OCI-LY7 (cell line): Measurements from ENCODE around the gene SCRN3. TPM values are rescaled to one million over a fixed set of nuclear protein-coding genes. Genes with fewer than 3 reads are reported as not detected.
"Not testable (repeated sequence)": the region's sequence is repeated elsewhere in the genome, so short reads cannot be mapped to it uniquely, and the experiment has no call there.

Experiments used
- BruUV-seq: library from RNA; stranded (reverse); fragments of 400-500 nt; replicated peaks from 2 replicates; lab custom pipeline; 2021; lab: Mats Ljungman, UMichigan
- CTCF ChIA-PET: fragments of 300-600 bp; sonication (Branson Sonifier 250); formaldehyde crosslinking; loops from one replicate; lab custom pipeline; 2022; ENCODE audit warnings: antibody characterized with exemption; ENCODE audit not compliant: unreplicated experiment; lab: Charles Lee
- POLR2A ChIA-PET: fragments of 300-600 bp; sonication (Branson Sonifier 250); formaldehyde crosslinking; loops from one replicate; lab custom pipeline; 2022; ENCODE audit warnings: antibody characterized with exemption; lab: Charles Lee
- DNase-seq: peaks from one replicate; pipeline ENCODE4 v3.0.0-alpha.2; 2015; ENCODE audit warnings: low spot score
- H2AFZ ChIP-seq: fragments of 200-600 bp; sonication (generic), shearing (Covaris generic); 2 replicates; pipeline ENCODE4 v1.6.1; 2014; ENCODE audit warnings: mild to moderate bottlenecking, antibody characterized with exemption, low read length, moderate library complexity
- H3K27ac ChIP-seq: fragments of 200-600 bp; sonication (generic); 2 replicates; pipeline ENCODE4 v1.5.1; 2014; ENCODE audit warnings: mixed run types, low read depth, mild to moderate bottlenecking, moderate library complexity, low read length, inconsistent platforms; ENCODE audit not compliant: poor library complexity, severe bottlenecking
- H3K36me3 ChIP-seq: fragments of 200-600 bp; sonication (generic); 2 replicates; pipeline ENCODE4 v1.6.1; 2014; ENCODE audit warnings: mild to moderate bottlenecking, antibody characterized with exemption, low read length, moderate library complexity, mixed read lengths; ENCODE audit not compliant: insufficient read depth
- H3K4me1 ChIP-seq: fragments of 200-600 bp; sonication (generic); 2 replicates; pipeline ENCODE4 v1.5.1; 2014; ENCODE audit warnings: mild to moderate bottlenecking, low read length; ENCODE audit not compliant: insufficient read depth, poor library complexity, severe bottlenecking
- H3K4me2 ChIP-seq: fragments of 200-600 bp; sonication (generic); 2 replicates; pipeline ENCODE4 v1.6.1; 2014; ENCODE audit warnings: mild to moderate bottlenecking, low read length
- H3K4me3 ChIP-seq: fragments of 200-600 bp; sonication (generic); 2 replicates; pipeline ENCODE4 v1.5.1; 2014; ENCODE audit warnings: mild to moderate bottlenecking, low read depth, low read length; ENCODE audit not compliant: poor library complexity, severe bottlenecking
- H3K79me2 ChIP-seq: fragments of 200-600 bp; sonication (generic); 2 replicates; pipeline ENCODE4 v1.6.1; 2016; ENCODE audit warnings: low read depth, mild to moderate bottlenecking, low read length, moderate library complexity, mixed read lengths; ENCODE audit not compliant: insufficient read depth
- H3K9me2 ChIP-seq: fragments of 200-600 bp; sonication (generic); 2 replicates; pipeline ENCODE4 v1.6.1; 2016; ENCODE audit warnings: mild to moderate bottlenecking, low read length, mixed read lengths; ENCODE audit not compliant: insufficient read depth
- H3K9me3 ChIP-seq: fragments of 200-600 bp; sonication (generic); 2 replicates; pipeline ENCODE4 v1.6.1; 2014; ENCODE audit warnings: mild to moderate bottlenecking, mixed run types, low read length, mixed read lengths
- H4K20me1 ChIP-seq: fragments of 200-600 bp; sonication (generic); 2 replicates; pipeline ENCODE4 v1.6.1; 2014; ENCODE audit warnings: mild to moderate bottlenecking, antibody characterized with exemption, low read length, moderate library complexity, mixed read lengths; ENCODE audit not compliant: insufficient read depth
- CTCF ChIP-seq: fragments of 200-600 bp; sonication (generic); conservative IDR thresholded peaks from 2 replicates; pipeline ENCODE4 v1.5.1; 2014; ENCODE audit warnings: mild to moderate bottlenecking, antibody characterized with exemption, low read length, moderate library complexity, mixed read lengths
- EZH2phosphoT487 ChIP-seq: fragments of 200-600 bp; sonication (generic); IDR thresholded peaks from 2 replicates; pipeline ENCODE4 v1.6.1; 2018; ENCODE audit warnings: low read depth, borderline replicate concordance, mild to moderate bottlenecking, mixed run types, antibody characterized with exemption, low read length, moderate library complexity, mixed read lengths
- intact Hi-C: fragments of 100-400 bp; cut with micrococcal nuclease; formaldehyde crosslinking; loops from one replicate; pipeline ENCODE4 v1.10.0; 2022; ENCODE audit not compliant: unreplicated experiment
- total RNA-seq, 2 experiments: library from RNA; depleted of rRNA in 1 of 2; stranded (reverse); fragments of >200 nt in 1 of 2; shearing (Covaris generic) in 1 of 2; gene quantifications; 2 replicates each; pipeline ENCODE4 v1.2.3, GENCODE V29; 2014 to 2022

The SCRN3 gene
- total RNA-seq, 2 experiments from 2014 or later, result 6.1 to 10.6 TPM

DNA sequence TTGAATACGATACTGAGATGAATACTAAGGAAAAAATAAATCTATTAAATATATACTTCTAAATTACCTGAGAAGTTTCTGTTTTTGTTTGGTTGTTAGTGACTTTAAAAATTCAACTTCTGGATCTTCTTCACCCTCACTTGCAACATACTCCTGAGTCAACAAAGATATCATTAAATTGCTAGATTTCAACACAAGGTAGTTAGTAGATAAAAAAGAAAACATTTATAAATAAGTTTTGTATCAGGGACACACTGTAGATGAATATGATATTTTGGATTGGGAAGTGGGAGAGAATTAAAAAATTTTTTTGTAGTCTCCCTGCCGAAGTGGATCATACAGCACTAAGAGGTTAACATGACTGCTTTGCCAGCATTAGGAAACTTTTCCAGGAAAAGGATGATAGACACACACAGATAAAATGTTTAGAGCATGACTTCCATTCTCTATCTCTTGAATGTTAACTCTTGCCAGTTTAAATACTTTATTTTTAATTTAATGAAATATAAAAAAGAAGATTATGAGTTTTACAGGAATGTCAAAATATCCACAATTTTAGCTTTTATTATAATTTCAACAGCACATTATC lies 44.8 kb upstream of the SCRN3 start:
- TF ChIP-seq CTCF, result no peak
- TF ChIP-seq EZH2phosphoT487, result no peak
- ChIA-PET POLR2A (interaction anchor here (0.8 to 1.2 kb wide), 4 partner anchors 15 to 279 kb away, joined by 3 read pairs; partner anchors contain the start of gene SP9), CTCF (interaction anchor here (0.9 kb wide), 1 partner anchor 44 kb away, joined by 3 read pairs; the partner anchor contains the start of gene SCRN3)
- no TSS peak for BruUV-seq
- Histone ChIP-seq H3K79me2 (no peaks in the 10 kb centered on the region), H3K4me2 (no peak overlapping the region), H3K9me2 (no peaks in the 10 kb centered on the region), H3K9me3 (no peaks in the 10 kb centered on the region), H3K27ac (no peak overlapping the region), H3K4me3 (no peak overlapping the region), H2AFZ (no peak overlapping the region), H3K36me3 (0 out of 2 replicates have a peak, but pooled peaks cover 8% of the 10 kb centered on the region), H3K4me1 (no peaks in the 10 kb centered on the region), H4K20me1 (no peaks in the 10 kb centered on the region)
- intact Hi-C loops, result no loop called here
- no peak for DNase-seq

DNA sequence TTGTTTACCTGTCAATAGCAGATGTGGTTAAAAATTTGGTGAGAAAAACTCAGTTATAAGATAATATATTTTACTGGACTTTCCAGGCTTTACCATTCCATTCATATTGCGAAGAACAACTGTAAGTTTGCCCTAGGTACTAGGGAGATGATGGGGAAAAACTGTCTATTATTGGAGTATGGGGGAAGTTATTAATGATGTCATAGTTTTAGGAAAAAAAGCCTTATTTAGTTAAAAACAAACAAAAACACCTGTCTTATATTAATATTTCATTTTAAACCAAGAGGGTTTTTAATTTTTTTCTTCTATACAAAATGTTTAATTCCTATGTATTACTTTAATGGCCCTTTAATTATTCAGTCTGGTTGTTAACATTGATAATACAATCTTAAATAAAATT lies 42.5 kb upstream of the SCRN3 start:
- intact Hi-C loops, result no loop called here
- no TSS peak for BruUV-seq
- ChIA-PET CTCF (no interaction called here), POLR2A (no interaction called here)
- TF ChIP-seq EZH2phosphoT487 (no peak), CTCF (no peak)
- no peak for DNase-seq
- H3K4me2 ChIP-seq, result no peak overlapping the region
- H4K20me1 ChIP-seq, result no peaks in the 10 kb centered on the region
- no peak overlapping the region for H2AFZ ChIP-seq
- H3K9me3 ChIP-seq, result no peaks in the 10 kb centered on the region
- no peaks in the 10 kb centered on the region for H3K79me2 ChIP-seq
- no peak overlapping the region for H3K4me3 ChIP-seq
- 0 out of 2 replicates have a peak, but pooled peaks cover 8% of the 10 kb centered on the region for H3K36me3 ChIP-seq
- no peaks in the 10 kb centered on the region for H3K9me2 ChIP-seq
- H3K4me1 ChIP-seq, result no peaks in the 10 kb centered on the region
- H3K27ac ChIP-seq, result no peak overlapping the region

DNA sequence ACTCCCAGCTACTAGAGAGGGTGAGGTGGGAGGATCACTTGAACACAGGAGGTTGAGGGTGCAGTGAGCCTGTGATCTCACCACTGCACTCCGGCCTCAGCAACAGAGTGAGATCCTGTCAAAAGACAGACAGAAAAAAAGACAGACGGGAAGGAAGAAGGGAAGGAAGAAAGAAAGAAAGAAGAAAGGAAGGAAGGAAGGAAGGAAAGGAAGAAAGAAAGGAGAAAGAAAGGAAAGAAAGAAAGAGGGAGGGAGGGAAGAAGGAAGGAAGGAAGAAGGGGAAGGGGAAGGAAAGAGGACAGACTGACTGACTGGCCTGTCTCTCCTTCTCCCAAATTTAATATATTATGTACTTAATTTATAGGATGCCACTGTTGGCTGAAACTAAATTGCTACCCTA lies 39.2 kb upstream of the SCRN3 start:
- Histone ChIP-seq H3K27ac (no peak overlapping the region), H2AFZ (no peak overlapping the region), H3K79me2 (no peaks in the 10 kb centered on the region), H3K4me2 (no peak overlapping the region), H3K36me3 (no peaks in the 10 kb centered on the region), H3K9me2 (no peaks in the 10 kb centered on the region), H3K9me3 (no peaks in the 10 kb centered on the region), H4K20me1 (no peaks in the 10 kb centered on the region), H3K4me3 (no peak overlapping the region), H3K4me1 (no peaks in the 10 kb centered on the region)
- intact Hi-C loops, result no loop called here
- POLR2A ChIA-PET, result interaction anchor here (0.6 to 2.5 kb wide), 3 partner anchors 8 to 106 kb away, joined by 3 to 5 read pairs (median 4); no protein-coding TSS in a partner anchor
- TF ChIP-seq CTCF (no peak), EZH2phosphoT487 (no peak)
- DNase-seq, result no peak
- BruUV-seq, result no TSS peak
- CTCF ChIA-PET, result no interaction called here

- H3K9me3 ChIP-seq, H3K4me2 ChIP-seq, H3K79me2 ChIP-seq, BruUV-seq, POLR2A ChIA-PET, H3K36me3 ChIP-seq, H3K4me3 ChIP-seq, intact Hi-C loops, H3K27ac ChIP-seq, H4K20me1 ChIP-seq, H3K4me1 ChIP-seq, CTCF ChIA-PET, H3K9me2 ChIP-seq, H2AFZ ChIP-seq, DNase-seq: not testable (repeated sequence)
Measured at GRCh38 chr2:174359663-174360062, 35.9 kb upstream of the SCRN3 start.
